Uterus (tissue), 2 donors: ENCODE data around the gene RAP1GDS1.

ENCODE experiments used
- CTCF ChIP-seq, 4 experiments: fragments of 200-600 bp in 2 of 4; fragments of 450-650 bp in 2 of 4; sonication (generic) in 2 of 4; IDR thresholded peaks; one replicate each; pipeline ENCODE4 v1.5.1; 2016 to 2019; ENCODE audit warnings: antibody characterized with exemption in 4 of 4, mild to moderate bottlenecking in 2 of 4, moderate library complexity in 1 of 4
- POLR2A ChIP-seq, 2 donors: fragments of 450-650 bp; IDR thresholded peaks; one replicate each; pipeline ENCODE4 v1.6.1; 2016; ENCODE audit warnings: antibody characterized with exemption in 2 of 2, mild to moderate bottlenecking in 1 of 2, moderate library complexity in 1 of 2

DNA sequence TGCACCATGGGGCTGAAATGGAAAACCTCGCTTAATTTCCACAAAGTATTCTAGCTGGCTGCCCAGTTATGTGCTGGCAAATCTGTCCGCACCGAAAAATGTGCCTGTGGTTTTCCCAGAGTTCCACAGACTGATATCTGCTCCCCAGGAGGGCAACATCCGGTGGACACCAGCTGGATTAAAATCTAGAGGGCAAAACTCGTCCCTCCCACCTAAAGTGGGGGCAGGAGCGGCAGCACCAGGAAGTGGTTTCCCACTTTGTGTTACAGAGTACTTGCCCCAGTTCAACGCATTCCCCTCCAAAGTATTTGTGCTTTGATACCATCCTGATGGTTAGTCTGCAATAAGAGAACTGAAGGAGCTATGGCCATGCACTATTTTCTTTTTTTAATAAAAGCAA, 209.6 kb downstream of the RAP1GDS1 start:
- TF ChIP-seq CTCF (IDR thresholded peaks at IDR 0.05) (no peak), POLR2A (IDR thresholded peaks at IDR 0.05) (no peak)
